GM19328 (cell line): ENCODE data around the gene VASH1.

Experiments used
- ATAC-seq: cut with Tn5 transposase; IDR thresholded peaks from one replicate; pipeline ENCODE4 v1.9.1; 2021; ENCODE audit warnings: mild to moderate bottlenecking, moderate library complexity; ENCODE audit not compliant: unreplicated experiment

The VASH1 gene

GRCh38 chr14:76742185-76742584 is 19.1 kb upstream of the VASH1 start:
- ATAC-seq: no peak

- ATAC-seq: no peak
Measured at GRCh38 chr14:76742966-76743365, 18.3 kb upstream of the VASH1 start.

- ATAC-seq: no peak
Measured at GRCh38 chr14:76752744-76753143, 8.5 kb upstream of the VASH1 start.

GRCh38 chr14:76753541-76754198 is 7.6 kb upstream of the VASH1 start:
- no peak for ATAC-seq

GRCh38 chr14:76754586-76754985 is 6.7 kb upstream of the VASH1 start:
- no peak for ATAC-seq

- ATAC-seq: no peak
Measured at GRCh38 chr14:76755610-76756370, 5.5 kb upstream of the VASH1 start.

- no peak for ATAC-seq
Measured at GRCh38 chr14:76756371-76756750, 4.9 kb upstream of the VASH1 start.

GRCh38 chr14:76759589-76759988 is 1.7 kb upstream of the VASH1 start:
- ATAC-seq: no peak

- ATAC-seq: no peak
Measured at GRCh38 chr14:76760331-76761135, 735 bp upstream of the VASH1 start.

GRCh38 chr14:76761960-76762410 is 717 bp downstream of the VASH1 start:
- ATAC-seq: peak; percentile 15

GRCh38 chr14:76762411-76763095 is 1.3 kb downstream of the VASH1 start:
- no peak for ATAC-seq

GRCh38 chr14:76763096-76764041 is 2.1 kb downstream of the VASH1 start:
- no peak for ATAC-seq

- no peak for ATAC-seq
Measured at GRCh38 chr14:76765461-76765931, 4.2 kb downstream of the VASH1 start.

- ATAC-seq: peak; percentile 67
Measured at GRCh38 chr14:76767681-76768656, 6.7 kb downstream of the VASH1 start.

GRCh38 chr14:76768671-76769500 is 7.6 kb downstream of the VASH1 start:
- ATAC-seq: no peak

GRCh38 chr14:76769636-76770292 is 8.5 kb downstream of the VASH1 start:
- ATAC-seq: no peak
